Muscle of arm (tissue), 12 donors: ENCODE data around the gene ACTL6A. TPM values are rescaled to one million over a fixed set of nuclear protein-coding genes. Genes with fewer than 3 reads are reported as not detected.

ENCODE experiments used
- polyA plus RNA-seq, 12 donors: library from polyadenylated mRNA; unstranded; fragments of 120-200 nt; gene quantifications; one replicate each; pipeline ENCODE4 v1.2.1, GENCODE V29; 2013; ENCODE audit not compliant: insufficient read length in 12 of 12

The ACTL6A gene
- polyA plus RNA-seq, 12 donors = 33.7 to 56.4 (median 47.4) TPM; not detected in 1

Other genes with a start within 250 kb of the ACTL6A start
- 10 to 100 TPM in 11 of 12 donors, not detected in 1; 19.6 to 52.1 (median 43.0) TPM for gene ZNF639, start 239.9 kb upstream of the ACTL6A start, polyA plus RNA-seq
- 10 to 100 TPM in 11 of 12 donors, not detected in 1; 32.1 to 69.0 (median 53.8) TPM for gene MFN1, start 215.2 kb upstream of the ACTL6A start, polyA plus RNA-seq
- gene GNB4, start 111.5 kb upstream of the ACTL6A start, polyA plus RNA-seq = 10 to 100 TPM in 11 of 12 donors, not detected in 1; 22.1 to 53.0 (median 37.9) TPM
- gene MRPL47, start 41.7 kb downstream of the ACTL6A start, polyA plus RNA-seq = 10 to 100 TPM in 11 of 12 donors, not detected in 1; 34.7 to 48.6 (median 43.9) TPM
- 100 to 1,000 TPM in 11 of 12 donors, not detected in 1; 117 to 236 (median 202) TPM for gene NDUFB5, start 41.9 kb downstream of the ACTL6A start, polyA plus RNA-seq
- gene USP13, start 90.1 kb downstream of the ACTL6A start, polyA plus RNA-seq = 10 to 100 TPM in 11 of 12 donors, not detected in 1; 22.9 to 59.8 (median 49.1) TPM